Liver (tissue), 3 donors: ENCODE data around the gene CD37.
"Not testable (repeated sequence)": the region's sequence is repeated elsewhere in the genome, so short reads cannot be mapped to it uniquely, and the experiment has no call there.

Source experiments
- CTCF ChIP-seq: fragments of 150-350 bp; IDR thresholded peaks from 2 replicates; pipeline ENCODE4 v1.5.1; 2017; ENCODE audit warnings: improper control_type of control experiment, low read depth, low read length; ENCODE audit not compliant: missing input control
- RAD21 ChIP-seq, 2 donors: IDR thresholded peaks; 2 replicates each; pipeline ENCODE4 v1.6.1; 2016; ENCODE audit warnings: antibody characterized with exemption in 2 of 2, mild to moderate bottlenecking in 2 of 2
- SP1 ChIP-seq: IDR thresholded peaks from 2 replicates; pipeline ENCODE4 v1.6.1; 2018; ENCODE audit warnings: antibody characterized with exemption, mild to moderate bottlenecking
- donor health status: healthy.
- donor health status: healthy.

- not testable (repeated sequence) for TF ChIP-seq CTCF; SP1; RAD21 (IDR thresholded peaks at IDR 0.05)
These were observed 45.9 kb upstream of the CD37 start for GRCh38 chr19:49289286-49289685.
